Measurements from ENCODE around the gene MROH2A. TPM values are rescaled to one million over a fixed set of nuclear protein-coding genes. Genes with fewer than 3 reads are reported as not detected.

Gene MROH2A
- total and polyA plus RNA-seq, 9 of the 15 experiments (the other 6 are each of a cell fraction or from before 2014, with no cell fraction given) = 0.03 TPM; not detected in 8

DNA sequence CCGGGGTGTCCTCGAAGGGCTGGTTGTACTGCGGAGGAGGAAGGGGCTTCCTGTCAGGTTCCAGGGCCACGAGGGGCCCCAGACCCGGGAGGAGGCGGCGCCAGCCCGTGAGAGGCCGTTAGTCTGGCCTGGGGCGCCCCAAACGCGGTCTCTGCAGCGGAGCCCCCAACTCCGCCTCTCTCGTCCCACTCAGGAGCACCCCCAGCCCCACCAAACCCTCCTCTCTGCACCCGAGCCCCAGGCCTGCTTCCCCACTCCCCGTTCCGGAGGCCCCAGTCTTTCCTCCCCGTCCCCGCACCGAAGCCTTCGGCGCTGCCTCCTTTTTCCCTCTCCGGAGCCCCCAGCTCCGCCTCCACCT, 75.7 kb downstream of the MROH2A start:
- Histone ChIP-seq H3K4me3 (peak overlapping the region; percentile 98), H3K4me1 (replicated peaks in 1 of 2; ENCODE audit: control insufficient read depth in 2 of 2, insufficient read depth in 2 of 2, low read length in 2 of 2) (peaks cover 14 to 21% of the 10 kb centered on the region in 2 experiments; a peak in 4 of 5 replicates), H3K9ac (ENCODE audit: insufficient read depth in 1 of 2, low read depth in 2 of 2, low read length in 2 of 2) (peak overlapping the region; percentile 97 to 98), H3K27me3 (ENCODE audit: control insufficient read depth in 2 of 2, insufficient read depth in 2 of 2, low read length in 2 of 2) (no peaks in the 10 kb centered on the region), H3K4me2 (ENCODE audit: insufficient read depth, low read length) (peak overlapping the region; percentile 98), H3K79me2 (ENCODE audit: control insufficient read depth, insufficient read depth, low read length) (peaks cover 55% of the 10 kb centered on the region), H2AFZ (ENCODE audit: low read depth, low read length) (0 out of 2 replicates have a peak overlapping the region, but pooled peaks have one; percentile 74), H4K20me1 (replicated peaks; ENCODE audit: control insufficient read depth, insufficient read depth, low read length) (no peaks in the 10 kb centered on the region), H3K36me3 (ENCODE audit: control insufficient read depth, insufficient read depth, low read length) (peaks cover 47% of the 10 kb centered on the region), H3K9me1 (ENCODE audit: control insufficient read depth, insufficient read depth, low read length) (peaks cover 4% of the 10 kb centered on the region), H3K9me3 (replicated peaks; ENCODE audit: control insufficient read depth, insufficient read depth, low read depth, low read length) (no peaks in the 10 kb centered on the region), H3K27ac (ENCODE audit: extremely low read depth, low read depth, low read length) (peak overlapping the region; percentile 96)
- in situ Hi-C loops (cut with MboI) = loop anchor here (25.0 kb wide), 1 partner anchor 683 kb away; no protein-coding TSS in a partner anchor
- TF ChIP-seq CCNT2 (IDR thresholded peaks at IDR 0.05; ENCODE audit: borderline replicate concordance, extremely low read depth, insufficient read length, low read depth, low read length) = peak; percentile 18
- TF ChIP-seq VEZF1 (CRISPR knock-in tag; IDR thresholded peaks at IDR 0.05) = no peak
- TF ChIP-seq ZC3H8 (IDR thresholded peaks at IDR 0.05) = no peak
- no peak for TF ChIP-seq HDAC2 (IDR thresholded peaks at IDR 0.05)
- TF ChIP-seq MTA3 (IDR thresholded peaks at IDR 0.05; ENCODE audit: borderline replicate concordance) = no peak
- TF ChIP-seq, protein P1, sequence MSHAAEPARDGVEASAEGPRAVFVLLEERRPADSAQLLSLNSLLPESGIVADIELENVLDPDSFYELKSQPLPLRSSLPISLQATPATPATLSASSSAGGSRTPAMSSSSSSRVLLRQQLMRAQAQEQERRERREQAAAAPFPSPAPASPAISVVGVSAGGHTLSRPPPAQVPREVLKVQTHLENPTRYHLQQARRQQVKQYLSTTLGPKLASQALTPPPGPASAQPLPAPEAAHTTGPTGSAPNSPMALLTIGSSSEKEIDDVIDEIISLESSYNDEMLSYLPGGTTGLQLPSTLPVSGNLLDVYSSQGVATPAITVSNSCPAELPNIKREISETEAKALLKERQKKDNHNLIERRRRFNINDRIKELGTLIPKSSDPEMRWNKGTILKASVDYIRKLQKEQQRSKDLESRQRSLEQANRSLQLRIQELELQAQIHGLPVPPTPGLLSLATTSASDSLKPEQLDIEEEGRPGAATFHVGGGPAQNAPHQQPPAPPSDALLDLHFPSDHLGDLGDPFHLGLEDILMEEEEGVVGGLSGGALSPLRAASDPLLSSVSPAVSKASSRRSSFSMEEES (CRISPR knock-in tag; IDR thresholded peaks at IDR 0.05) = no peak
- FAIRE-seq (no peak), DNase-seq (ENCODE audit: extremely low read depth in 1 of 4, low spot score in 3 of 4) (peak in 1 of 4 experiments; percentile 14), ATAC-seq (peak; percentile 7; the same call in 2 of the 3 replicates)
- POLR2A ChIA-PET = interaction anchor here (0.9 kb wide), 1 partner anchor 17 kb away, joined by 3 read pairs; no protein-coding TSS in a partner anchor
- BruUV-seq (replicated peaks) = no TSS peak
- WGBS (ENCODE audit: insufficient coverage, low coverage, missing lambda C conversion rate) = 0% methylated on average over 7 of the region's 25 CpGs
- CTCF ChIA-PET (ENCODE audit: low intra/inter-chr PET ratio) = no interaction called here
- intact Hi-C loops (cut with micrococcal nuclease) = loop anchor here (10.0 kb wide), 1 partner anchor 1261 kb away; no protein-coding TSS in a partner anchor
